K562 (cell line): ENCODE measurements around the gene MAGI1. TPM values are rescaled to one million over a fixed set of nuclear protein-coding genes. Genes with fewer than 3 reads are reported as not detected.

Experiments
- ATAC-seq: fragments of 200-7000 bp; cut with Tn5 transposase; 3 replicates; pipeline ENCODE4 v1.9.1; 2020; ENCODE audit warnings: moderate library complexity
- BruUV-seq: library from RNA; stranded (reverse); fragments of 400-500 nt; replicated peaks from 2 replicates; lab custom pipeline; 2021; lab: Mats Ljungman, UMichigan
- CTCF ChIA-PET: fragments of 300-600 bp; formaldehyde crosslinking; extraction: SDS; loops from one replicate; lab custom pipeline; 2021; ENCODE audit warnings: low intra/inter-chr PET ratio; lab: Yijun Ruan, JAX
- POLR2A ChIA-PET: fragments of 300-600, 350-650 bp; sonication (Branson Sonifier 250); formaldehyde crosslinking; extraction: SDS; loops from one replicate; lab custom pipeline; 2021; ENCODE audit warnings: antibody characterized with exemption, inconsistent platforms; lab: Yijun Ruan, JAX
- DNase-seq, 4 experiments: peaks; one replicate each; pipeline versions ENCODE4 v3.0.0 to v3.0.0-alpha.2; 2011 to 2018; ENCODE audit warnings: low spot score in 3 of 4, mixed read lengths in 3 of 4; ENCODE audit errors: extremely low read depth in 1 of 4
- FAIRE-seq: peaks from 2 replicates; lab custom pipeline; 2011; peaks lifted over from hg19 to GRCh38; lab: Jason Lieb, UNC
- H2AFZ ChIP-seq: 2 replicates; pipeline ENCODE4 v1.6.0; 2011; ENCODE audit warnings: low read depth, low read length, control low read depth, inconsistent platforms
- H3K27ac ChIP-seq: fragments of 200-600 bp; 3 replicates; pipeline ENCODE4 v1.8.0; 2011; ENCODE audit warnings: low read depth, mild to moderate bottlenecking, control low read depth, inconsistent platforms, low read length, moderate library complexity, mixed read lengths; ENCODE audit errors: extremely low read depth
- H3K27me3 ChIP-seq, 2 experiments: fragments of 300-600 bp in 1 of 2; 2 replicates in 1 of 2; 3 replicates in 1 of 2; pipeline versions ENCODE4 v1.6.0 to v1.8.0; 2011; ENCODE audit warnings: inconsistent platforms in 2 of 2, low read length in 2 of 2, mild to moderate bottlenecking in 1 of 2, mixed read lengths in 1 of 2, moderate library complexity in 1 of 2; ENCODE audit not compliant: control insufficient read depth in 2 of 2, insufficient read depth in 2 of 2
- H3K36me3 ChIP-seq: fragments of 300-600 bp; 3 replicates; pipeline ENCODE4 v1.8.0; 2011; ENCODE audit warnings: mild to moderate bottlenecking, low read length, inconsistent platforms; ENCODE audit not compliant: control insufficient read depth, insufficient read depth
- H3K4me1 ChIP-seq, 2 experiments: fragments of 200-600 bp in 1 of 2; replicated peaks in 1 of 2; 2 replicates in 1 of 2; 3 replicates in 1 of 2; pipeline versions ENCODE4 v1.5.1 to v1.8.0; 2011; ENCODE audit warnings: inconsistent platforms in 2 of 2, low read length in 2 of 2, mild to moderate bottlenecking in 1 of 2, mixed read lengths in 1 of 2, moderate library complexity in 1 of 2; ENCODE audit not compliant: control insufficient read depth in 2 of 2, insufficient read depth in 2 of 2
- H3K4me2 ChIP-seq: 2 replicates; pipeline ENCODE4 v1.6.1; 2011; ENCODE audit warnings: low read length, control low read depth, inconsistent platforms, mixed read lengths; ENCODE audit not compliant: insufficient read depth
- H3K4me3 ChIP-seq: fragments of 200-600 bp; sonication (generic), shearing (Covaris generic); 2 replicates; pipeline ENCODE4 v1.5.1; 2016; ENCODE audit warnings: control low read depth, inconsistent platforms
- H3K79me2 ChIP-seq: fragments of 200-600 bp; 3 replicates; pipeline ENCODE4 v1.8.0; 2011; ENCODE audit warnings: low read length, inconsistent platforms; ENCODE audit not compliant: control insufficient read depth, insufficient read depth
- H3K9ac ChIP-seq, 2 experiments: 2 replicates each; pipeline versions ENCODE4 v1.6.0 to v1.6.1; 2011; ENCODE audit warnings: low read depth in 2 of 2, low read length in 2 of 2, control low read depth in 1 of 2, inconsistent platforms in 1 of 2, mild to moderate bottlenecking in 1 of 2, mixed read lengths in 1 of 2; ENCODE audit not compliant: insufficient read depth in 1 of 2
- H3K9me1 ChIP-seq: one replicate; pipeline ENCODE4 v1.6.0; 2011; ENCODE audit warnings: inconsistent platforms, mild to moderate bottlenecking, low read length, moderate library complexity; ENCODE audit not compliant: control insufficient read depth, insufficient read depth
- H3K9me3 ChIP-seq: replicated peaks from 2 replicates; pipeline ENCODE4 v1.5.1; 2011; ENCODE audit warnings: low read depth, low read length, inconsistent platforms; ENCODE audit not compliant: control insufficient read depth, insufficient read depth
- H4K20me1 ChIP-seq: replicated peaks from 2 replicates; pipeline ENCODE4 v1.6.1; 2011; ENCODE audit warnings: low read length, inconsistent platforms, mixed read lengths; ENCODE audit not compliant: control insufficient read depth, insufficient read depth
- ARID2 ChIP-seq: fragments of 450-650 bp; IDR thresholded peaks from 2 replicates; pipeline ENCODE4 v1.6.1; 2017; ENCODE audit warnings: antibody characterized with exemption, mild to moderate bottlenecking
- C11orf30 ChIP-seq: fragments of 450-650 bp; IDR thresholded peaks from 2 replicates; pipeline ENCODE4 v1.6.1; 2016; ENCODE audit warnings: low read depth, mild to moderate bottlenecking
- FOS ChIP-seq: IDR thresholded peaks from 3 replicates; pipeline ENCODE4 v1.6.1; 2011; ENCODE audit not compliant: insufficient read length; ENCODE audit errors: extremely low read depth
- ILK ChIP-seq: fragments of 450-650 bp; IDR thresholded peaks from 2 replicates; pipeline ENCODE4 v1.6.1; 2016; ENCODE audit warnings: missing genetic modification characterization, low read depth, mild to moderate bottlenecking, missing compliant biosample characterization, moderate library complexity, borderline replicate concordance
- KAT7 ChIP-seq: sonication (generic); formaldehyde crosslinking; IDR thresholded peaks from 2 replicates; pipeline ENCODE4 v1.8.0; 2022; ENCODE audit warnings: missing genetic modification reagents, mild to moderate bottlenecking, borderline replicate concordance
- MAFF ChIP-seq: IDR thresholded peaks from 2 replicates; pipeline ENCODE4 v1.6.1; 2012; ENCODE audit warnings: low read length, improper control_type of control experiment
- MAFG ChIP-seq: fragments of 450-650 bp; conservative IDR thresholded peaks from 2 replicates; pipeline ENCODE4 v1.6.1; 2016; ENCODE audit warnings: missing genetic modification characterization, missing compliant biosample characterization
- NFE2 ChIP-seq: IDR thresholded peaks from 2 replicates; pipeline ENCODE4 v1.6.1; 2014; ENCODE audit warnings: antibody characterized with exemption, low read depth
- NFYB ChIP-seq: IDR thresholded peaks from 2 replicates; pipeline ENCODE4 v1.6.1; 2011; ENCODE audit warnings: mild to moderate bottlenecking, moderate library complexity; ENCODE audit not compliant: insufficient read length; ENCODE audit errors: extremely low read depth
- RAD21 ChIP-seq, 2 experiments: fragments of 250-450 bp in 1 of 2; fragments of 450-650 bp in 1 of 2; sonication (Bioruptor Pico) in 1 of 2; formaldehyde crosslinking in 1 of 2; IDR thresholded peaks in 1 of 2; conservative IDR thresholded peaks in 1 of 2; 2 replicates each; pipeline versions ENCODE4 v1.4.0 to v1.8.0; 2020 to 2022; ENCODE audit warnings: mild to moderate bottlenecking in 2 of 2, moderate library complexity in 1 of 2
- RB1 ChIP-seq: fragments of 450-650 bp; IDR thresholded peaks from 2 replicates; pipeline ENCODE4 v1.6.1; 2017; ENCODE audit warnings: low read depth, mild to moderate bottlenecking
- SAFB ChIP-seq: fragments of 200-400 bp; formaldehyde crosslinking; IDR thresholded peaks from 2 replicates; pipeline ENCODE4 v1.6.1; 2017; ENCODE audit warnings: low read depth, low read length, borderline replicate concordance
- SAFB2 ChIP-seq: fragments of 200-400 bp; formaldehyde crosslinking; IDR thresholded peaks from 2 replicates; pipeline ENCODE4 v1.6.1; 2018; ENCODE audit warnings: borderline replicate concordance, low read length, low read depth, moderate library complexity; ENCODE audit not compliant: severe bottlenecking
- STAG1 ChIP-seq: sonication (generic); formaldehyde crosslinking; IDR thresholded peaks from 2 replicates; pipeline ENCODE4 v1.5.0; 2020; ENCODE audit warnings: missing genetic modification reagents, borderline replicate concordance
- ZBED1 ChIP-seq: IDR thresholded peaks from 2 replicates; pipeline ENCODE4 v1.6.1; 2014
- ZNF12 ChIP-seq: sonication (generic); formaldehyde crosslinking; IDR thresholded peaks from 2 replicates; pipeline ENCODE4 v1.4.0; 2020; ENCODE audit warnings: mild to moderate bottlenecking, missing genetic modification reagents
- ZNF316 ChIP-seq: fragments of 450-650 bp; IDR thresholded peaks from 2 replicates; pipeline ENCODE4 v1.6.1; 2016
- WGBS: fragments of 100-300 bp; shearing (Covaris generic); methylation state at CpG from one replicate; pipeline ENCODE4 v1.1.6; 2016; ENCODE audit warnings: low coverage, mixed read lengths; ENCODE audit not compliant: insufficient coverage; ENCODE audit errors: missing lambda C conversion rate; 5-methylcytosine and 5-hydroxymethylcytosine counted together
- in situ Hi-C: fragments of 300-500 bp; cut with MboI; formaldehyde crosslinking; loops from 4 replicates; pipeline ENCODE4 v1.15.0; 2018; ENCODE audit warnings: inconsistent platforms, mixed read lengths
- intact Hi-C: fragments of 100-400 bp; cut with micrococcal nuclease; formaldehyde crosslinking; loops from 2 replicates; pipeline ENCODE4 v1.14.2; 2022
- polyA plus RNA-seq, 8 experiments: library from polyadenylated mRNA; depleted of rRNA in 4 of 8; stranded (reverse) in 5 of 8; unstranded in 3 of 8; fragments of >200 nt; fragmentation: Nextera tagmentation in 2 of 8; fragmentation: Illumina TruSeq in 1 of 8; extraction: Ambion mirVana in 2 of 8; extraction: Trizol in 1 of 8; gene quantifications; 2 replicates each; pipeline versions ENCODE4 v1.2.1 to v1.2.3, GENCODE V29; 2011 to 2014; ENCODE audit warnings: inconsistent platforms in 1 of 8, missing spikeins in 1 of 8
- total RNA-seq, 7 experiments: library from RNA; depleted of rRNA in 6 of 7; stranded (reverse); fragments of >200 nt in 6 of 7; fragmentation: Illumina TruSeq in 2 of 7; extraction: Trizol in 2 of 7; gene quantifications; 2 replicates each; pipeline versions ENCODE4 v1.2.1 to v1.2.3, GENCODE V29; 2011 to 2021; ENCODE audit warnings: low replicate concordance in 1 of 7
- TF ChIP-seq, protein P1 (sequence below), 3 experiments: IDR thresholded peaks in 2 of 3; conservative IDR thresholded peaks in 1 of 3; 2 replicates each; pipeline ENCODE4 v1.5.1; 2011 to 2012; ENCODE audit warnings: low read length in 3 of 3, mild to moderate bottlenecking in 3 of 3, control low read depth in 2 of 3, improper control_type of control experiment in 1 of 3, inconsistent platforms in 1 of 3, low read depth in 1 of 3, mixed read lengths in 1 of 3, moderate library complexity in 1 of 3; ENCODE audit not compliant: insufficient read depth in 2 of 3
- TF ChIP-seq, protein P2 (sequence below), 2 experiments: fragments of 450-650 bp in 1 of 2; sonication (generic) in 1 of 2; formaldehyde crosslinking; conservative IDR thresholded peaks; 2 replicates each; pipeline versions ENCODE4 v1.4.0 to v1.8.1; 2020 to 2022; ENCODE audit warnings: mild to moderate bottlenecking in 1 of 2, missing genetic modification reagents in 1 of 2

The MAGI1 gene
- total and polyA plus RNA-seq, 9 of the 15 experiments (the other 6 are each of a cell fraction or from before 2014, with no cell fraction given), result 7.8 to 59.4 (median 43.2) TPM

DNA sequence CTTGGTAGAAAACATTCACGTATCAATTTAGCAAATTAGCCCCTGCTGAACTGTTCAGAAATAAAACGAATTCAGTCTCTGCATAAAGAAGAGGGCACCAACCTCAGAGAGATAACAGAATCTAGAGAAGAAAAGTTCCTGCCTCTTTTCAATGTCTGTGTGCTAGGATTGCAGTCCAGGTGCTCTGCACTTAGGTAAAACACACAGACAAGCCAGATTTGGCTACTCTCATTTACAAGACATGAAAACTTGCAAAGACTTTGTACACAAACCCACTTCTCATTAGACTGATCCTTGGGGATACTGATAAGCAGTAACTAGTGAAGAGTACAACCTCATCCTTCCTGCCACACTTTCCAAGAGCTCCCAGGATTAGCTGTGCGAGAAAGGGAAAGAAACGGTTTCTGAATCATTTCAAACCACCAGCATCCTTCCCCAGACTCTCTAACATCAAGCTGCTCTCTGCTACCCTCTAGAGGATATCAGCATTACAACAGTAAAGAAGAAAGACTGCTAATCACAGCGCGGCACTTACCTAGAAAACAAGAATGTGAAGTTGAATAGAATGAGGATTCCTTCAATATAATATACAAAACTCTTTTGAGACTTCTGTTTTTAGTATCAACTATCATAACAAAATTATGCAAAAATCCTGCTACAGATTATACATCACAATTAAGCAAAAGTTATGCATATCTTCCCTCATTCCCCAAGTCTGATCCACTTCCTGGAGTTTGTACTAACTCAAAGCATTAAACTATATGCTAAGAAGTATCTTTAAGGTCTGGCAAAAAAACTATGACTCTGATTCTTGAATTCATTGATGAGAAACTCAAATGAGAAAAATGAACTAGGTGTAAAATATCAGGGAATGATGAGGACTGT is 306.4 kb downstream of the MAGI1 start (continued):
- TF ChIP-seq, protein P1, sequence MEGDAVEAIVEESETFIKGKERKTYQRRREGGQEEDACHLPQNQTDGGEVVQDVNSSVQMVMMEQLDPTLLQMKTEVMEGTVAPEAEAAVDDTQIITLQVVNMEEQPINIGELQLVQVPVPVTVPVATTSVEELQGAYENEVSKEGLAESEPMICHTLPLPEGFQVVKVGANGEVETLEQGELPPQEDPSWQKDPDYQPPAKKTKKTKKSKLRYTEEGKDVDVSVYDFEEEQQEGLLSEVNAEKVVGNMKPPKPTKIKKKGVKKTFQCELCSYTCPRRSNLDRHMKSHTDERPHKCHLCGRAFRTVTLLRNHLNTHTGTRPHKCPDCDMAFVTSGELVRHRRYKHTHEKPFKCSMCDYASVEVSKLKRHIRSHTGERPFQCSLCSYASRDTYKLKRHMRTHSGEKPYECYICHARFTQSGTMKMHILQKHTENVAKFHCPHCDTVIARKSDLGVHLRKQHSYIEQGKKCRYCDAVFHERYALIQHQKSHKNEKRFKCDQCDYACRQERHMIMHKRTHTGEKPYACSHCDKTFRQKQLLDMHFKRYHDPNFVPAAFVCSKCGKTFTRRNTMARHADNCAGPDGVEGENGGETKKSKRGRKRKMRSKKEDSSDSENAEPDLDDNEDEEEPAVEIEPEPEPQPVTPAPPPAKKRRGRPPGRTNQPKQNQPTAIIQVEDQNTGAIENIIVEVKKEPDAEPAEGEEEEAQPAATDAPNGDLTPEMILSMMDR (IDR thresholded peaks at IDR 0.05 in 2 of 3, conservative IDR thresholded peaks at IDR 0.05 in 1 of 3; ENCODE audit: insufficient read depth in 2 of 3, low read depth in 1 of 3, low read length in 3 of 3), result peak; percentile 63 to 71 (median 70)
- TF ChIP-seq ZNF12 (CRISPR knock-in tag) (no peak), STAG1 (peak; percentile 28; the same call in 1 of the 2 replicates), RAD21 (CRISPR knock-in tag; conservative IDR thresholded peaks at IDR 0.05 in 1 of 2, IDR thresholded peaks at IDR 0.05 in 1 of 2) (peak; percentile 51 to 74)

GRCh38 chr3:65730449-65730848 is 308.3 kb downstream of the MAGI1 start:
- H3K4me1 ChIP-seq, result no peaks in the 10 kb centered on the region; a peak in 2 of 5 replicates
- no TSS peak for BruUV-seq
- FAIRE-seq (no peak), DNase-seq (peak in 1 of 4 experiments; percentile 16), ATAC-seq (no peak)
- H3K36me3 ChIP-seq, result no peaks in the 10 kb centered on the region
- WGBS, result 33% methylated on average over 7 of the region's 7 CpGs
- H3K9me3 ChIP-seq, result no peaks in the 10 kb centered on the region
- no peaks in the 10 kb centered on the region for H3K79me2 ChIP-seq
- CTCF ChIA-PET, result no interaction called here
- no peak overlapping the region for H2AFZ ChIP-seq
- H3K4me3 ChIP-seq, result no peak overlapping the region
- H3K27ac ChIP-seq, result no peak overlapping the region
- H3K27me3 ChIP-seq, result no peaks in the 10 kb centered on the region
- in situ Hi-C loops (loop anchor here (10.0 to 25.0 kb wide), 2 partner anchors 286 to 1193 kb away; no protein-coding TSS in a partner anchor), intact Hi-C loops (loop anchor here (5.0 to 10.0 kb wide), 2 partner anchors 53 to 136 kb away; no protein-coding TSS in a partner anchor)
- POLR2A ChIA-PET, result no interaction called here
- H3K9ac ChIP-seq, result no peak overlapping the region
- no peaks in the 10 kb centered on the region for H4K20me1 ChIP-seq
- no peaks in the 10 kb centered on the region for H3K9me1 ChIP-seq
- no peak overlapping the region for H3K4me2 ChIP-seq
- TF ChIP-seq FOS, result no peak
- TF ChIP-seq RB1, result no peak
- peak; percentile 32; the same call in 1 of the 2 replicates for TF ChIP-seq NFE2
- TF ChIP-seq ARID2, result no peak
- TF ChIP-seq SAFB2, result no peak
- no peak for TF ChIP-seq KAT7 (CRISPR knock-in tag)
- TF ChIP-seq C11orf30, result peak; percentile 97
- TF ChIP-seq MAFF, result peak; percentile 99
- TF ChIP-seq ZBED1, result no peak
- peak; percentile 97 for TF ChIP-seq ZNF316
- TF ChIP-seq NFYB, result peak; percentile 8
- TF ChIP-seq SAFB, result no peak
- peak; percentile 93 for TF ChIP-seq MAFG
- TF ChIP-seq, protein P2, sequence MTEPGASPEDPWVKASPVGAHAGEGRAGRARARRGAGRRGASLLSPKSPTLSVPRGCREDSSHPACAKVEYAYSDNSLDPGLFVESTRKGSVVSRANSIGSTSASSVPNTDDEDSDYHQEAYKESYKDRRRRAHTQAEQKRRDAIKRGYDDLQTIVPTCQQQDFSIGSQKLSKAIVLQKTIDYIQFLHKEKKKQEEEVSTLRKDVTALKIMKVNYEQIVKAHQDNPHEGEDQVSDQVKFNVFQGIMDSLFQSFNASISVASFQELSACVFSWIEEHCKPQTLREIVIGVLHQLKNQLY (CRISPR knock-in tag; conservative IDR thresholded peaks at IDR 0.05), result no peak
- TF ChIP-seq ILK (tag), result no peak
